ENCODE data around the gene MB21D2. TPM values are rescaled to one million over a fixed set of nuclear protein-coding genes. Genes with fewer than 3 reads are reported as not detected.

The MB21D2 gene
- total and polyA plus RNA-seq, 2 of the 8 experiments (the other 6 are each of a cell fraction or from before 2014, with no cell fraction given): 10.0 to 21.0 TPM

GRCh38 chr3:192916371-192917027, 1.2 kb downstream of the MB21D2 start (continued):
- TF ChIP-seq SP2 (IDR thresholded peaks at IDR 0.05; ENCODE audit: low read length) (no peak), POU5F1 (IDR thresholded peaks at IDR 0.05; ENCODE audit: low read depth, low read length) (no peak), JUN (IDR thresholded peaks at IDR 0.05; ENCODE audit: low read depth, low read length) (no peak), SIN3A (conservative IDR thresholded peaks at IDR 0.05 in 1 of 2, IDR thresholded peaks at IDR 0.05 in 1 of 2; ENCODE audit: low read depth in 1 of 2, low read length in 2 of 2) (peak in 1 of 2 experiments; percentile 52; a peak in 2 of 4 replicates), POLR2AphosphoS5 (IDR thresholded peaks at IDR 0.05; ENCODE audit: low read depth, low read length) (no peak; the same call in 1 of the 2 replicates)

Measured in H1 (cell line).